Measurements from ENCODE around the gene ROR1. TPM values are rescaled to one million over a fixed set of nuclear protein-coding genes. Genes with fewer than 3 reads are reported as not detected.

The ROR1 gene
- total RNA-seq, 1 donor from 2014 or later: 2.0 TPM

DNA sequence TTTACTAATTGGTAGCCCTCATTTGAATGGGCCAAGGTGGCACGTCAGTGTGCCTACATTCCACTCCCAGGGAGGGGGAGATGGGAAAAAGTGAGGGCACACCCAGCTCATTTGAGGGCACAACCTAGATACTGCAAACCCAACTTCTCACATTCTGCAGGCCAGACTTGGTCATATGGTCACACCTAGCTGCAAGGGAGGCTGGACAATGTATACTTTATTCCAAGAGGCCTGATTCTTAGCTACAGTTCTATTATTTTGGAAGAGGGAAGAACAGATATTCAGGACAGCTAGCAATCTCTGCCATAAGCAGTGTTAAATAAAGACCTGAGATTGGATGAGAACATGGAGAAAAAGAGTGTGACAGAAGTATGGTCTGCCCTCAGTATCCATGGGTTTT, 180.4 kb downstream of the ROR1 start:
- DNase-seq (ENCODE audit: low spot score in 2 of 2) (no peak), FAIRE-seq (no peak)

DNA sequence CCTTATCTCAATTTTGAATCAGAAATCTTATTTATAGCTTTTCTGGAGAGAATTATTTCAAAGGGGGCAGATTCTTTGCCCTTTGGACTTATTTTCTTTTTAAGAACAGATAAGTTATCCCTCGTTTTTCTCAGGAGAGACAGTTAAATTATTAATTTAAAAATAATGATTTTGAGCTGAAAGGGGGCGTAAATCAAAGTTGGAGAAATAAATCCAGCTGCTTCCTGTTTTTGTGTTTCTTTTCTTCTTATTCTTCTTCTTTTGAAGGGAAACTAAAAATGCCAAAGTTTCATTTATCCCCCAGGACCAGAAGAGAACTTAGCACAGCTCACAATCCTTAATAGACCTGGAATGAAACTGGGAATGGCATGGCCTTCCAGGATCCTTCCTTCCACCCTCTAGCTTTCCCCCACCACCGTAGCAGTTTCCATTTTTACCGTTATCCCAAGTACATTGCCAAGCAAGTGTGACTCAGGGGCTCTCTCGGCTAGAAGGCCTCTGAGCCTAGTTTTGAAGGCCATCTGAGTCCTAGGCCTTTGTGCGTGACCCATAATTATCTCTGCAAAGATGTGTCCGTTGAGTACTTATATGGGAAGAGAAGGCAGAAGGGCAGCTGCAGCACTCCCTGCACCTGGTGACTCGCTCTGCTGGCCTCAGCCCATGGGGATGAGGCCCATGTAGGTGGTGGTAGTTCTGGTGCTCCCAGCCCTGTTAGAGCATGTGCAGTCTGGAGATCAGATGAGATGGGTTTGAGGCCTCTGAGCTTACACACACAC, 181.7 kb downstream of the ROR1 start:
- no peak for FAIRE-seq
- DNase-seq (ENCODE audit: low spot score in 2 of 2): no peak

DNA sequence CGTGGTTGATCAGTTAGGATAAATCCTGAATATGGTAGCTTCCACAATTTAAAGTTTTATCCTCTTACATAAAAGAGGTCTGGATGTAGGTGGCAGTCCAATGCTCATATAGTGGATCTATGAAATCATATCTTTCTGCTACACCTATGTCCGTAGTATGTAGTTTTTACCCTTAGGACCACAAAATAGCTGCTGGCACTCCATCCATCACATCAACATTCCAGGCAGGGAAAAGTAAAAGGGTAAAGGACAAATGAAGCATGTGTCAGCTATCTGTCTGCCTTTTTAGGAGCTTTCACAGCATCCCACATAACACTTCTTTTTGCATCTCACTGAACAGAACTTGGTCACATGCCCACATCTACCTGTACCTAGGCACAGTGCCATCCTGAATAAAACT, 184.7 kb downstream of the ROR1 start:
- FAIRE-seq: no peak
- no peak for DNase-seq (ENCODE audit: low spot score in 2 of 2)

DNA sequence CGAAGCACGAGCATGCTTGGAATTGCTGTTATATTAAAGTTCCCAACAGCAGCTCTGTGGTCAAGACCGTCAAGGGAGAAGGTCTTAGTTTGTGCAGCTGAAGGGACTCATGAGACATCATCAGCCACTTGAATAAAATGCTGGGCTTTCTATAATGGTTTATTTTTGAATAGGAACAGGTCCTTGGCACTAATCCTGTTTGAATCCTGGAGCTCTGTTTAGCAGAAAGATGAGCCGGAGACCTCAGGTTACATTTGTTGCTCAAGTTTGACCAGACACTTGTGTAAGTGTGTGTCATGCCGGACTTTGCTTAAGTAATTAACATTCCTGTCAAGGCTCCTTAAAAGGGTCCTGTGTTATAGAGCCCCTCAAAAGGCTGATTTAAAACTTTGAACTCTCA, 186.5 kb downstream of the ROR1 start:
- no peak for FAIRE-seq
- DNase-seq (ENCODE audit: low spot score in 2 of 2): no peak

DNA sequence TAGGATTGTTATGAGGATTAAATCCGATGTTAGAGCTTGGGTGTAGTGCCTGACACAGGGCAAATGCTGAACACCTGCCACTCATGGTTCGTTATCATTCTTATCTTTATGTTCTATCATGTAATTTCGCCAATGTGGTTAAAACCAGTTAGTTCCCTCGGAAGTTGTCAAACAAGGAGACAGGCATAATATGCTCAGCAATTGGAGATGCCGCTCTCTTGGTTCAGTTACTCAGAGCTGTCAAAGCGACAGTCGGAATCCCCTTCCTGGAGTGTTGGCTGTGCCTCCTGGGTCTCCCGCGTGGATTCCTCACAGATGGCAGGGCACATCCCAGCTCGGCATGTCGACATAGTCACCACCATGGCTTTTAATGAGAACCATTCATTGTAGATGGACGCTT, 192.2 kb downstream of the ROR1 start:
- no peak for FAIRE-seq
- DNase-seq (ENCODE audit: low spot score in 2 of 2): no peak

DNA sequence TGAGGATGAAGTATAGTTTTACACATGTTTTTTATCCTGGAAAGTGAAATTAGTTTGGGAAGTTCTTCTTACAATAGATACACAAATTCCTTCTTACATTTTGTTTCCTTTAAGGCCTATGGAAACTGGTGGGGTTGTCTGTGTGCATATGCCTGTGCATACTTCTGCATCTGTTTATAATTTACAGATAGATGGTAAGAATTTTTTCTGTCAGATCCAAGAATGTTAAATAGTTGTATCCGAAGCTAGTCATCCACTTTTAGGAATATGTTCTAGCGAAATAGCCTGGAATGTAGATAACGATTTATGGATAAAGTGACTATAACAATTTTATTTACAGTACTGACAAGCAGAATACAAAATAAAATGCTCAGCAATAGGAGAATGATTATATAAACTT, 194.1 kb downstream of the ROR1 start:
- no peak for DNase-seq (ENCODE audit: low spot score in 2 of 2)
- FAIRE-seq: no peak

DNA sequence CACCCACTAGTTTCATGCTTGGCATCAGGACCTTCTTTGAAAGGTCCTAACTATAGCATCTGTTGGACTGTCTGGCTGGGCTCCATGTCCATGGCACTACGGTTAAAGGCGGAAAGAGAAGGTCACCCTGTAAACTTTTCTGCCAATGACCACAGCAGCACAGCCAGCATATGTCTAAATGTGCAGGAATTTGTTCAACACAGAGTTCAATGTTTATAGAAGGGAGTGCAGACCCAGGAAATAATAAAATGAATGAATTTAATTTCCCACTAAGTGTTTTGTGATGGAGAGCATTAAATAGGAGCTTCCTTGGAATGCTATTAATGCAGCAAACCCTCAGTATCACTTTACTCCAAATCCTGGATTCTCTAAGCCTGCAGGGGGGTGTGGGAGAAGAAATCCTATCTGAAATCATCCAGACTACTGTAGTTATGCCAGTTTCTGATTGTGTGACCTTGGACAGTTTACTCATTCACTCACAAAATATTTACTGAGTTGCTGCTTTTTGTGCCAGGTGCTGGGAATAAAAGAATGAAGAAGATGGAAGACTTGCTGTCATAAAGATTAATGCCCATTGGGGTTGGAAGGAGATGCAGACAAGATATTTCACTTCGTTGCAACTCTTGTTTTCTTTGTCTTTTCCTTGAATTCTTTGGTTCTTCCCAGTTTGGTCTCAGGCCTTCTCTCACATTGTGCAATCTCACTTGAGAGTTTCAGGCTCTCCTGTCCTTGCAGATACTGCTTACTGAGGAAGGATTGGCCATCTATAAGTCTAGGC, 195.0 kb downstream of the ROR1 start:
- FAIRE-seq (no peak), DNase-seq (ENCODE audit: low spot score in 2 of 2) (no peak)

DNA sequence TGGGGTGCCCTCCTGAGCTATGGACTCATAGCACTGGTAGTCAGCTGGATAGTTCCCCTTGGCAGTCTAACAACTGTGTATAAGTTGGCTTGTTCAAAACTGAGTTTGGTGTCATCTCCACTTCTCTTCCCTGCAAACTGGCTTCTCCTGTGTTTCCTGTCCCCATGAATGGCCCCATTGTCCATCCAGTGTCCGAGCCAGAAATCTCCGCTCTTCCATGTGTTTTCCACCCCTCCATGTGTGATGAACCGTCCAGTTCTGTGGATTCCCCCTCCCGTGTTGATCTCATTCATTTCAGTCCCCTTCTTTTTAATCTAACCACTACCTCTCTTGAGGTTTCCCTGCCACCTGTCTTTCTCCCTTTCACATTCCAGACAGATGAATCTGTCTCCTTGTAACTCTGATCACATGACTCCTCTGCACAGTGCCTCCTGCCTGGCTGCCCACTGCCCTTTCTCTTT, 195.7 kb downstream of the ROR1 start:
- no peak for FAIRE-seq

DNA sequence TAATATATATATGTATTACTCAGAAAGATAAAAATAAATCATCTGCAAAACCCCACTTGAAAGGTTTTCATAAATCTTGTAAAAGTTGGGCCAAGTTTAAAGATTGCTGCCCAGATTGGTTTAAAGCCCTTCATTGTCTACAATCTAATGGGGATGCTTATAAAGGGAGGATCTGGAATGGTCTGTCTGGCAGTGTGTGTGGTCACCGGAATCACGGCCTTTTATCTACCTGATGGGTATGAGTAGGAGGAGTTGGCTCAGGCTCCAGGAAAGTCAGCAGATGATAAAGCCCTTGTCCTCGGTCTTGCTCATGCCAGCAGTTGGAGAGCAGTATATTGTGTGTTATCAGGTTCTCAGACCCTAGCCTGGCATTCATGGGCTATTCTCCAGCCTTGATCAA, 197.7 kb downstream of the ROR1 start:
- DNase-seq (ENCODE audit: low spot score in 2 of 2) (no peak), FAIRE-seq (no peak)

More for the DNA sequence above, 195.7 kb downstream of the ROR1 start:
- DNase-seq (ENCODE audit: low spot score in 2 of 2): no peak

DNA sequence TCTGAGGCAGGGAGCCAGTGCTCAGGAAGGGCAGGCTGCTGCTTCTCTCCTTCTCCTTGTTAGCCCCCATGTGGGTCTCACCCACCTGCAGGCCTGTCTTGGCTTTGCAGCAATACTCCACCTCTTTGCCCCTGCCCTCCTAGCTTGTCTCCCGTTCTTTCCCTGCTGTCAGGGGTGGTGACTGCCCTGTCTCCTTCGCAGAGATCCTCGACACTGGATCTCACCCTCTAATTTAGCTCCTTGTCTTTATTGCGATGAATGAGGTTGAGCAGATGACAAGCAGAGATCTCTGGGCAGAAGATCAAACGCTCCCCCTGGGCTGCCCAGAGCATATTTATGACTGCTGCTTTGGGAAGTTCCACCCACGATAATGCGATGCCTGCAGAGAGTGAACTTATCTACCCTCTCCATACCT, 199.2 kb downstream of the ROR1 start:
- no peak for DNase-seq (ENCODE audit: low spot score in 2 of 2)
- no peak for FAIRE-seq

DNA sequence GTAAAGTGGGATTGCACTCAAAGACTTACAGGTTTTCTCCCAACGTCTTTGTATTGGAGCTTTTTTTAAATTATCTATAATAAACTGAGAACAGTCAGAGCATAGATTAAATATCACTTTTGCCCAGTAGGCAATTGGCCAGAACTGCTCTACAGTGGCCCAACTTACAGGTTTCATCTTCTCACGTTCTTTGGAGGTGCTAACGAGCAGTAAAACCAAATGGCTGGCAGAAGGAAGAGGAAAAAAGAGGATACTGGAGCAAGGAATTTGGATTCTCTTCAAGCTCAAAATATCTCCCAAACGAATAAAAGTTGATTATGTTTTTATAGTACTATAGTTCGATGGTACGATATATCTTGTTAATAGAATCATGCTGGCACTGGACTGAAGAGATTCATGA, 201.1 kb downstream of the ROR1 start:
- no peak for FAIRE-seq
- no peak for DNase-seq (ENCODE audit: low spot score in 2 of 2)

DNA sequence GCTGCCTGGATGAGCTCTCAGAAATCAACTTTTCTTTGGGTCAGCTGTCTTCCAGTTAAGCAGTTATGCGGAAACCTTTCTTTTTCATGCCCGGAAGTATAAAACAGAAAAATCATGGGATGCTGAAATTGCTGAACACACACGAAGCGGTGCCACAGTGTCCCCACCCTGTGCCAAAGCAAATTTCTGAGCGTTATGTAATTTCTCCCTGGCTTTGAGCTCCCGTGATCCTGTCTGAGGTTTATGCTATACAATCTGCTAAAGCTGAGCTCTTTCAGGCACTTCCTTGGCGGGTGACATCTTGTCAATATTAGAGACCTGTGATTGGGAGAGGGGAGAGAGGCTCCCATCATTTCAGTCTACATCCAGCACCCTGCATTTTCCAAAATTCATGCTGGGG, 201.7 kb downstream of the ROR1 start:
- no peak for FAIRE-seq
- DNase-seq (ENCODE audit: low spot score in 2 of 2): no peak

DNA sequence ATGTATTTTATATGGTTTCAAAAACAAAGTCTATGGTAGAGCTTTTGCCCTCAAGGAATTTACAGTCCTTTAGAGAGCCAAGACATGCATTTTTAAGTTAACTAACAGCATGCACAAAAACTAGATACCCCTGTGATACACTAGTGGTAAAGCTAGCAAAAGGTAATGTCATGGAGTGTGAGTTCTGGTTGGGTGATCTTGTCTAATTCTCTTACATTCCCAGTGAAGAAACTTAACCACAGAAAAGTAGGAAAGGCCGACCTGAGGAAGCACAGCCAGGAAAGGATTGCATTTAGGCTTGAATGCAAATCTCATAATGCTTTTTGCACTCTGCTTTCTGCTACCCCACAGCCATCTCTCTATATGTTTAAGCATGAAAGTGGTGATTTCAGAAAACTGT, 202.2 kb downstream of the ROR1 start:
- FAIRE-seq (no peak), DNase-seq (ENCODE audit: low spot score in 2 of 2) (no peak)

DNA sequence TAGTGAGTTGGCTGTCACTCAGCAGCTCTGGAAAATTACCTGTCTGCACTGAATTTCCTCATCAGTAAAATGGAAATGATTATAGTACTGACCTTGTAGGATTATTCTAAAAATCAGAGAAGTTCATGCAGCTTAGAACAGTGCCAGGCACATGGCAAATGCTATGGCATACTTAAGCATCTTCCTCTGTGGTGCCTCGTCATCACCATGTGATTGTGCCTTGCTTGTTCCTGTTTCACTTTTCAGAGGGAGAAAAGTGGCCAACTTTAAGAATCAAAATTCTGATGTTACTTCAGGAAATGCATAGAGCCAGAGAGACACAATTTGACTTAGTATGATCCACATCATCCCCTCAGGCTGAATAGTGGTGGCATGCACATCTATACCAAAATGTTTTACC, 203.6 kb downstream of the ROR1 start:
- FAIRE-seq: no peak
- DNase-seq (ENCODE audit: low spot score in 2 of 2): no peak

DNA sequence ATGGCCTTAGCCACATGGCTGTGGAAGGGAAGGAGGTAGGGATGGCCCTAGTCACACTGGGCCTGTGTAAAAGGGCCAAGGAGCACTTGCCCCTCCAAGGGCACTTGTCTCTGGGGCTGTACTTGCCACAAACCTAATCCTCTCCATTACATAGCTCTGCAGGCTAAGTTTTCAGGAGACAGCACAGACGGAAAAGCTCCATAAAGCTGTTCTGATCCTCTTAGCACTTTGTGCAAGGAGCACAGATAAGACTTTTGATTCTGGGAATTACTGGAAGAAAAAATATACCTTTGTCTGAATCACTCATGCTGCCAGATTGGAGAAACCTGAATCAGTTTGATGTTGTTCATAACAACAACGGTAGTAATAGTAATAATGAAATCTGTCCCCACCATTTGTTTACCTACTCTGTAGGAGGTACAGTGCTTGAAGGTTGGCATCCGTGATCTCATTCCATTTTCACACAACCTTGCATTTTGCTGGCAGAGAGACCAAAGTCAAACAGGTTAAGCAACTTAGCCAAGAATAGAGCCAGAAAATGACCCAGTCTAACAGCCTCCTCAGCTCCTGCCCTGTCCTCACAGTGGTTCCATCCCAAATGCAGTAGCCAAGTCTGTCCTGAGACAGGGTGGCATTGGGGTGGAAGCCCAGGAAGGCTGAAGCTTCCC, 207.1 kb downstream of the ROR1 start:
- FAIRE-seq (no peak), DNase-seq (ENCODE audit: low spot score in 2 of 2) (no peak)

DNA sequence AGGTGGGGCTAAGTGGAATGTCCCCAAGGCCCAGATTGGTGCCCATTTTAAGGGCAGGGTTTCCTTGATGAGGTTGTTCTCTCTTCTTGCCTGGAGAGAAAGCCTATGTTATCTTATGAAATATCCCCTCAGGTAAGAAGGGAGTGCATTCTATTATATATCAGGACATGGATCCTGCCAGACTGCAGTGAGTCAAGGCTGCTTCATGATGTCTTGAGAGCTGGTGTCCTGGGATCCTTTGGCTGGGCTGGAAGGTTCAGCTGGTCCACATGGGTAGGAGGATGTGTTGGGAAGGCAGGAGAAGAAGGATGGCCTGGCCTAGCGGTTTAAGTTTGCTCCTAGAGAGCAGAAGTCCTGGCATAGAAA, 207.6 kb downstream of the ROR1 start:
- FAIRE-seq (no peak), DNase-seq (ENCODE audit: low spot score in 2 of 2) (no peak)

DNA sequence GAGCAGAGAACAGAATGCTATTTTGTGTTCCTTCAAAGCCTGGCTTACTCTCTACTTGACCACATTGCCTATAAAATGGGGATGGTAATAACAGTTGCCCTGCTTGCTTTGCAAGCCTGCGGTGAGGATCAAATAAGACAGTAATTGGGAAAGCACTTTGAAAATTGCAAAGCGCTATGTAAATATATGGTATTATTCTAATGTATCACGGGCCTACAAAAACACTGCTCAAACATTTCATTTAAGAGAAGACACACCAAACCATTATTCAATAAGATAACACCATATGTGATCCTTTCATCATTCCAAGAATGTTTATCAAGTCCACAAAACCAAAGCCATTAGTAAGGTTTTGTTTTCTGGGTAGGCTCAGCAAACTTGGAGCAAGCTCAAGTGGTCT, 208.4 kb downstream of the ROR1 start:
- DNase-seq (ENCODE audit: low spot score in 2 of 2) (no peak), FAIRE-seq (no peak)

DNA sequence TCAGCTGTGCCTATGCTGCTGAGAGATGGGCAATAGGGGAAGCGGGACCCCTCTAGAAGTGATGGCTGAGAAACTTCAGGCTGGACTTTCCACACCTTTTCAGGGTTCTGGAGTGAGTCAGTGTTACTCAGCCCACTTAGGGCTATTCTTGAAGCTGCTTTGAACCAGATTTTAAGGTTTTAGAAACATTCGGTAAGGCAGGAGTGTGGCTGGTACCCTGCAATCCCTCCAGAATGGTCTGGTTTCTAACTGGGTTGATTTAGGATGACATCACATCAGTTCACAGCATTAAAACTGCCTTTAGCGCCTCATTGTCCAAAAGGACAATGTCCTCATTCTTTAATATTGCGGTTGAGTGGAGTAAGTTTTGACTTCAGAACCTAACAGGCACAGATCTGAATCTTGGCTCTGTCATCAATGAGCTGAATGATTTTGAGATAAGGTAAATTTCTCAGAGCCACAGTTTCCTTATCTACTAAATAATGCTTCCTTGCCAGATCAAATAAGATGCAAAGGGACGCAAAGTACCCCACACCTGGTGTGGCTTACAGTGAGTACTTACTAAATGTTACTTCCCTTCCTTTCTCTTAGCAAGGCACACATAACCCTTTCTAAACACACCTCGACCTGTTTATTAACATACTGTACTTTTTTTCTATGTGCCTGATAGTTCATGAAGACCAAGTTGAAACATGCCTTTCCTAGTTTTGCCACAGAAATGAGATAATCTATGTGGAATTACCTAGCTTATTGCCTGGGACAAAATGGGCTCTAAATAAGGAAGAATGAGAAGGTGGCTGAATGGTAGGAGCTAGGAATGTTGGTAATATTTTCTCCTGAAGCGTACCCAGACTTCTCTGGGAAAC, 209.8 kb downstream of the ROR1 start:
- FAIRE-seq (no peak), DNase-seq (ENCODE audit: low spot score in 2 of 2) (peak in 1 of 2 donors; percentile 11)

DNA sequence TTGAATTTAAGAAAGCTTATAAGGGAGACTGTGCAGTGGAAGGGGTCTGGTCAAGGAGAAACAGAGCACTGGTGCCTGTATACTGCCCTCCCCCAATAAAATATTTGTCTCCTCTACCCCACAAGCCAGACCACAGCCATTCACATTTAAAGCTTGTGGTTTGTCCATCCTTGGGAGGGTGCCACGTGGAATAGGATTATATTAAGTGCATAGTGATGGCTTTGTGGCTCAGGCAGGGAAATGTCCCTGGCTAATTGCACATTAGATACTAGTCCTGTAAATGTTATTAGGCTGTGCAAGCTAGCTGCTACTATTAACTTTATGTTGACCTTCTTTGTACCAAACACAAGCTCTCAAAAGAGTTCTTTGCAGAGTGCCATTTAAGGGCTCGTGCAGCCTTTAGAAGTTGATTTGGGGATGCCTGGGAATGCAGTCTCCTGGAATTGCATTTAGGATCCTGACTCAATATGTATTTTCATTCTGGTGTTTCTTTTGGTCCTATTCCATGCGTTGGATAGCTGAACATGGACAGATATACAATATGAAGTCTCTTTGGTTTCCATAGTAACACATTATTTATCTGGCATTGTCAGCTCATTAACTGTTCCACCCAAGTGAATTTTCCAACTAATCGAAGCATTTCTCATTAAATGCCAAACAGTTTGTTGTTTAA, 210.6 kb downstream of the ROR1 start:
- DNase-seq (ENCODE audit: low spot score in 2 of 2): no peak
- no peak for FAIRE-seq

DNA sequence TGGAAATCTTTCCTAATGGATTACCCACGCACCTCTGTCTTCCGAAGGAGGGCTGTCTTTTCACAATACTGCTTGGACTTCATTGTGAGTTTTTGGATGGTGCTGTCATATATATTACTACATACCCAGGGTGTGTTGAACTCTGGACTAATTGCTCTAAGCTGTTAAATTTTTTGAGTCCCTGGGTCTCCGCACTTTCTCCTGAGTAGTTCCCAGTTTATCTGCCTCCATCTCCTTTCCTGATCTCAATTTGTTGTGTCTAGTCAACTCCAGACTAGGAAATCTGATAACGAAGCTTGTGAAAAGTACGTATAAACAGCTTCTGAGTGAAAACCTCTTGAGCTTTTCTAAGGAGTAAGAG, 211.1 kb downstream of the ROR1 start:
- FAIRE-seq (no peak), DNase-seq (ENCODE audit: low spot score in 2 of 2) (no peak)
